ENCODE measurements around the gene FSTL1. TPM values are rescaled to one million over a fixed set of nuclear protein-coding genes. Genes with fewer than 3 reads are reported as not detected.

Gene FSTL1
- total RNA-seq, 5 donors from 2014 or later (not counting 1 experiment from before 2014, with no cell fraction given) = 0.76 to 5.1 (median 1.5) TPM

DNA sequence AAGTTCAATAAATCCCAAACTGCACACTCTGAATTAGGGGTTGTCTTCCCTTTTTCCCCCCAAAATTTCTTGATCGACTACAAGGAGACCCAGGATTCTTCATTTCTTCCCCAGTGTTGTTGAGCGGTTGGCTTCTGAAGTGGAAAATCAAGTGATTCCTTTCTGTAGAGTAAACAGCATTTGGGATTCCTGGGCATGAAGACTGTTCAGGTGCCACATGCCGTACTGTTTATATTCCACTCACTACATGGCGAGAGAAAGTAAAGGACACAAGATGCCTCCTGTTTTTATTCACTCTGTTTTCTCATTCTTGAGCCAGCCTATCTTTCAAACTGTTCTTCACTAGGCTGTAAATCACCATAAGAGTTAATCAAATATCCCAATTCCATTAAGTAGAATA, 12.6 kb downstream of the FSTL1 start:
- H3K9me3 Mint-ChIP-seq = no peaks in the 10 kb centered on the region
- H3K27me3 Mint-ChIP-seq = peaks cover 3 to 13% of the 10 kb centered on the region in 2 donors
- no peak overlapping the region for H3K4me3 ChIP-seq (ENCODE audit: control insufficient read depth in 1 of 2, extremely low read depth in 1 of 2, low read length in 1 of 2)
- no peak for DNase-seq
- no peak for ATAC-seq (replicated peaks in 1 of 4)
- H3K27ac Mint-ChIP-seq = no peak overlapping the region
- WGBS (ENCODE audit: insufficient coverage) = no CpG with 5 or more reads among the region's 4 CpGs
- H3K36me3 Mint-ChIP-seq = no peaks in the 10 kb centered on the region
- no peaks in the 10 kb centered on the region for H3K4me1 ChIP-seq (ENCODE audit: control insufficient read depth in 1 of 2, extremely low read depth in 1 of 2, insufficient read depth in 2 of 2, low read length in 2 of 2)
- no peak overlapping the region for H3K27ac ChIP-seq (ENCODE audit: low read length)
- no peaks in the 10 kb centered on the region for H3K4me1 Mint-ChIP-seq
- H3K4me3 Mint-ChIP-seq = no peak overlapping the region
- CTCF ChIA-PET = no interaction called here
- H3K9me3 ChIP-seq = no peaks in the 10 kb centered on the region
- POLR2A ChIA-PET = no interaction called here
- H3K36me3 ChIP-seq (ENCODE audit: control insufficient read depth in 2 of 2, extremely low read depth in 1 of 2, insufficient read depth in 1 of 2, low read length in 1 of 2) = no peaks in the 10 kb centered on the region
- H3K27me3 ChIP-seq (replicated peaks in 1 of 2; ENCODE audit: control insufficient read depth in 2 of 2, extremely low read depth in 1 of 2, insufficient read depth in 2 of 2, low read length in 1 of 2) = peaks cover 0 to 6% of the 10 kb centered on the region in 2 experiments

DNA sequence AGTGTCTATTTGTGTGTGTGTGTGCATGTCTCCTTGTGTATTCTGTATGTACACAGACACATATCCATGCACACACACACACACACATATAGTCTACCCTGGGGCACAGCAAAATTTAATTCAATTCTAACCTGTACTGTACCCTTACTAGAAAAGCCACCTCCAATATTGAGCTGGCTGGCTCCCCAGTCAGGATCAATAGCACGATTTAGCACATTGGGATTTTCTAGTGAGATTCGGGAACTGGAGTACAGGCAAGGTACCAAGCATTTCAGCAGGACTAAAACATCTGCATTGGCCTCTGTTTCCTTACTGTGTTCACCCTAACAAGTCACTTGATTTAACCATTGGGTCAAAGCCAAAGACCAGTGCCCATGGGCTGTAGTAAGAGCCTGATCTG, 13.2 kb downstream of the FSTL1 start:
- H3K36me3 ChIP-seq (ENCODE audit: control insufficient read depth in 2 of 2, extremely low read depth in 1 of 2, insufficient read depth in 1 of 2, low read length in 1 of 2) = no peaks in the 10 kb centered on the region
- Mint-ChIP-seq H3K4me3 (no peak overlapping the region), H3K9me3 (no peaks in the 10 kb centered on the region), H3K36me3 (no peaks in the 10 kb centered on the region), H3K27me3 (peaks cover 6 to 13% of the 10 kb centered on the region in 2 donors), H3K4me1 (no peaks in the 10 kb centered on the region), H3K27ac (no peak overlapping the region)
- POLR2A ChIA-PET = no interaction called here
- WGBS (ENCODE audit: insufficient coverage) = 80% methylated on average over 2 of the region's 2 CpGs
- no peaks in the 10 kb centered on the region for H3K9me3 ChIP-seq
- no peak overlapping the region for H3K27ac ChIP-seq (ENCODE audit: low read length)
- CTCF ChIA-PET = interaction anchor here in 1 of 2 donors (0.7 to 0.9 kb wide), 2 partner anchors 67 to 288 kb away, joined by 3 read pairs; no protein-coding TSS in a partner anchor
- ATAC-seq (replicated peaks in 1 of 4) = no peak
- DNase-seq = no peak
- H3K27me3 ChIP-seq (replicated peaks in 1 of 2; ENCODE audit: control insufficient read depth in 2 of 2, extremely low read depth in 1 of 2, insufficient read depth in 2 of 2, low read length in 1 of 2) = peaks cover 0 to 6% of the 10 kb centered on the region in 2 experiments
- no peak overlapping the region for H3K4me3 ChIP-seq (ENCODE audit: control insufficient read depth in 1 of 2, extremely low read depth in 1 of 2, low read length in 1 of 2)
- H3K4me1 ChIP-seq (ENCODE audit: control insufficient read depth in 1 of 2, extremely low read depth in 1 of 2, insufficient read depth in 2 of 2, low read length in 2 of 2) = no peaks in the 10 kb centered on the region

DNA sequence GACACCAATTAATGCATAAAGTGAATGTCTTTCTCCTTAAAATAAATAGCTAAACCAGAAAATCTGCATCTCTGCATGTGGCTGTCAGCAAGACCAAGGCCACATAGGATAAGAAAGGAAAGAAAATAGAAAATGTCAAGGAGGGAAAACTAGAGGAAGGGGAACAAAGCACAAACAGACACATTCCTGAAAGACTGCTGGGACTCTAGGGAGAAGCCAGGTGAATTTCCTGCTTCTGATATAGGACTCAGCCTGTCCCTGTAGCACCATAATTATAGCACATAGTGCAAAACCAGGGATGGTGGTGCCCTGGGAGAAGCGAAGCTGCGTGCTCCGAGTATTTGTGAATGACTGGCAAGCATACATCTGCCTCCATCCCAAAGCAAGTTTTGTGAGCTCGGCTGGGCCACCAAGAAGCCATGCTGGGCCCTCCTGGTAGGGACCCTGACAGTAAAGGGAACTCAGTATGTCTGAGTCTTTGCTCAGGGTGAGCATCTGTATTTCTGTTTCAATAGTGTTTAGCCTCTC, 14.2 kb downstream of the FSTL1 start:
- WGBS (ENCODE audit: insufficient coverage) = 78% methylated on average over 4 of the region's 4 CpGs
- H3K4me3 Mint-ChIP-seq = no peak overlapping the region
- Histone ChIP-seq H3K27ac (ENCODE audit: low read length) (no peak overlapping the region), H3K27me3 (replicated peaks in 1 of 2; ENCODE audit: control insufficient read depth in 2 of 2, extremely low read depth in 1 of 2, insufficient read depth in 2 of 2, low read length in 1 of 2) (peaks cover 0 to 6% of the 10 kb centered on the region in 2 experiments), H3K4me1 (ENCODE audit: control insufficient read depth in 1 of 2, extremely low read depth in 1 of 2, insufficient read depth in 2 of 2, low read length in 2 of 2) (no peaks in the 10 kb centered on the region), H3K36me3 (ENCODE audit: control insufficient read depth in 2 of 2, extremely low read depth in 1 of 2, insufficient read depth in 1 of 2, low read length in 1 of 2) (no peaks in the 10 kb centered on the region), H3K4me3 (ENCODE audit: control insufficient read depth in 1 of 2, extremely low read depth in 1 of 2, low read length in 1 of 2) (no peak overlapping the region), H3K9me3 (no peaks in the 10 kb centered on the region)
- no peaks in the 10 kb centered on the region for H3K4me1 Mint-ChIP-seq
- DNase-seq (no peak), ATAC-seq (replicated peaks in 1 of 4) (no peak)
- POLR2A ChIA-PET = interaction anchor here (0.6 to 0.7 kb wide), 2 partner anchors 9 to 122 kb away, joined by 4 to 9 read pairs; no protein-coding TSS in a partner anchor
- no peak overlapping the region for H3K27ac Mint-ChIP-seq
- no peaks in the 10 kb centered on the region for H3K9me3 Mint-ChIP-seq
- CTCF ChIA-PET = interaction anchor here in 1 of 2 donors (0.9 kb wide), 1 partner anchor 287 kb away, joined by 3 read pairs; no protein-coding TSS in a partner anchor
- H3K36me3 Mint-ChIP-seq = no peaks in the 10 kb centered on the region
- H3K27me3 Mint-ChIP-seq = peaks cover 7 to 10% of the 10 kb centered on the region in 2 donors

DNA sequence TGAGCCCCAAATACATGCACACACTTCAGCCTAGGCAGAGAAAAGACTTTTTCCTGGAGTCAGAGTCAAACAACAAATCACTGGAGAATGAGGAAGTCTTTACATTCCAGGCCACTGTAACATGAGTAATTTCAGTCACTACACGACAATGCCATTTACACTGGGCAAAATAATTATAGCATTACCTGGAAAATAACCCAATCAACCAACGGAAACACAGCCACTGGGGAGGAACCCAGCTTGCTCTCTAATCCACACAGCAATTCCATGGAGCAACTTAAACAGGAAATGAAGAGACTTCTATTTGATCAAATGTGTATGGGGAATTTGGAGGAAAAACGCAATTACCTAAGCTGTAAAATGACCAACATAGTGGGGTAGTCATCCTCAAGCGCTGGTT, 15.2 kb downstream of the FSTL1 start:
- peaks cover 0 to 9% of the 10 kb centered on the region in 2 experiments for H3K27me3 ChIP-seq (replicated peaks in 1 of 2; ENCODE audit: control insufficient read depth in 2 of 2, extremely low read depth in 1 of 2, insufficient read depth in 2 of 2, low read length in 1 of 2)
- H3K4me1 Mint-ChIP-seq = no peaks in the 10 kb centered on the region

DNA sequence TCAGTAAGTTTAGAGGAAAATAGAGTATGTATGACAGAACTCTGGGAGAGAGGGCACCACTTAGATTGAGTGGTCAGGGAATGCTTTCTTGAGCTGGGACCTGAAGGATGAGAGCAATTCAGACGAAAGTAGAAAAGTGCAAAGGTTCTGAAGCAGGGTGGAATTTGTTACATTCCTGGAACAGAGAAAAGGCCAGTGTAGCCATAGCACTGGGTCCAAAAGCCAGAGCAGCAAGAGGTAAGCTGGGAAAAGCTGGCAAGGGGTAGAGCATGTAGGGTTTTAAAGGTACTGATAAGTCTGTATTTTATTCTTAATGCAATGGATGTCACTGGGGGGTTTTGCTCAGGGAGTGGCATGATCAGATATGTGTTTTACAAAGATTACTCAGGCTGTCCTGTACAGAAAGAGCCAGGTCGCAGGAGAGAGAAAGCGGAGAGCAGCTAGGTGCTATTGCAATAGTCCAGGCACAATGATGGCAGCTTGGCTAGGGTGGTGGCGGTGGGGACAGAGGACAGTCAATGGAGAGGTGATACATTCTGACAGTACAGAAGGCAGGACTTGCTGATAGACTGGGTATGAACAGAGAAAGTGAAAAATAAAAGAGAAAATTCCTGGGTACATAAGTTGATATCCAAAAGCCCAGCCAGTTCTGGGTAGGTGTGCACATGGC, 17.0 kb downstream of the FSTL1 start:
- 93% methylated on average over 4 of the region's 4 CpGs for WGBS (ENCODE audit: insufficient coverage)
- Mint-ChIP-seq H3K27me3 (peaks cover 10 to 12% of the 10 kb centered on the region in 2 donors), H3K9me3 (no peaks in the 10 kb centered on the region), H3K27ac (no peak overlapping the region), H3K36me3 (no peaks in the 10 kb centered on the region), H3K4me1 (no peaks in the 10 kb centered on the region), H3K4me3 (no peak overlapping the region)
- Histone ChIP-seq H3K9me3 (no peaks in the 10 kb centered on the region), H3K4me1 (ENCODE audit: control insufficient read depth in 1 of 2, extremely low read depth in 1 of 2, insufficient read depth in 2 of 2, low read length in 2 of 2) (no peaks in the 10 kb centered on the region), H3K27me3 (replicated peaks in 1 of 2; ENCODE audit: control insufficient read depth in 2 of 2, extremely low read depth in 1 of 2, insufficient read depth in 2 of 2, low read length in 1 of 2) (peaks cover 0 to 6% of the 10 kb centered on the region in 2 experiments), H3K36me3 (ENCODE audit: control insufficient read depth in 2 of 2, extremely low read depth in 1 of 2, insufficient read depth in 1 of 2, low read length in 1 of 2) (no peaks in the 10 kb centered on the region), H3K27ac (ENCODE audit: low read length) (no peak overlapping the region), H3K4me3 (ENCODE audit: control insufficient read depth in 1 of 2, extremely low read depth in 1 of 2, low read length in 1 of 2) (no peak overlapping the region)
- ATAC-seq (replicated peaks in 1 of 4) (no peak), DNase-seq (no peak)
- POLR2A ChIA-PET = no interaction called here
- CTCF ChIA-PET = interaction anchor here in 1 of 2 donors (0.5 kb wide), 1 partner anchor 991 kb away, joined by 6 read pairs; no protein-coding TSS in a partner anchor

More for the DNA sequence above, 15.2 kb downstream of the FSTL1 start:
- H3K27ac Mint-ChIP-seq = no peak overlapping the region
- Histone ChIP-seq H3K4me3 (ENCODE audit: control insufficient read depth in 1 of 2, extremely low read depth in 1 of 2, low read length in 1 of 2) (no peak overlapping the region), H3K27ac (ENCODE audit: low read length) (no peak overlapping the region), H3K36me3 (ENCODE audit: control insufficient read depth in 2 of 2, extremely low read depth in 1 of 2, insufficient read depth in 1 of 2, low read length in 1 of 2) (no peaks in the 10 kb centered on the region), H3K9me3 (no peaks in the 10 kb centered on the region), H3K4me1 (ENCODE audit: control insufficient read depth in 1 of 2, extremely low read depth in 1 of 2, insufficient read depth in 2 of 2, low read length in 2 of 2) (no peaks in the 10 kb centered on the region)
- no peak overlapping the region for H3K4me3 Mint-ChIP-seq
- H3K27me3 Mint-ChIP-seq = peaks cover 7 to 10% of the 10 kb centered on the region in 2 donors
- no CpG with 5 or more reads among the region's 4 CpGs for WGBS (ENCODE audit: insufficient coverage)
- H3K9me3 Mint-ChIP-seq = no peaks in the 10 kb centered on the region
- ATAC-seq (replicated peaks in 1 of 4) = no peak
- DNase-seq = no peak
- ChIA-PET POLR2A (interaction anchor here in 1 of 2 donors (0.7 kb wide), 1 partner anchor 123 kb away, joined by 9 read pairs; no protein-coding TSS in a partner anchor), CTCF (no interaction called here)
- H3K36me3 Mint-ChIP-seq = no peaks in the 10 kb centered on the region

DNA sequence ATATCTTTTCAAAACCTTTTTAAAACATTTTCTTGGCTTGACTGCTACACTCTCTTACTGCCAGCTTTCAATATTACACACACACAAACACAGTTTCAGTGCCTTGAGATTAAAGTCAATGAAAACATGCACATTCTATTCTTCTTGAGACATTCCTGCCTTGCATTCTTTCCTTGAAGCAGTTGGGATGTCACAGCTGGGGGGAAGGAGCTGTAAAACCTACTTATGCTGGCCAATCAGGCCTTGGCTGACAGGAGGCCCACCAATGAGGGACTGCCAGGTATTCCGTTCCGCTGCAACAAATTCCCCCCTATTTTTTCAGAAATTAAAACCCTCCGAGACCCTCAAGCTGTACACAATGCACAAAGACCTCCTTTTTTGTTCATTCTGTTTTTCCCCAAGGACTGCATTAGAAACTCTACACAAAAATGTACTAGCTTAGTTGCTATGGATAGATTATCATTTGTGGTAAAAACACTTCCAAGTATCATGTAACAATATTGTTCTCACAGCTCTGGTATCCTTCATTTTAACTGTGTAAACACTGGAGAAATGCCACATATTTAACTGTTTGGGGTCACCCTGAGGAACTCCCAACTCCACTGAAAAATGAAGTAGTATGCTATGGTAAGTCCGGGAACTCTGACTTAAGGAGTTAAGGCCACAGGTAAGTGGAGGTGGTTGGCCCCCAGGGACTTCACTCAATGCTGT, 18.5 kb downstream of the FSTL1 start:
- H3K27me3 Mint-ChIP-seq = peaks cover 13 to 17% of the 10 kb centered on the region in 2 donors
- no peak for ATAC-seq (replicated peaks in 1 of 4)
- POLR2A ChIA-PET = interaction anchor here in 1 of 2 donors (0.5 kb wide), 1 partner anchor 168 kb away, joined by 5 read pairs; no protein-coding TSS in a partner anchor

More for the DNA sequence above, 18.5 kb downstream of the FSTL1 start:
- Mint-ChIP-seq H3K36me3 (no peaks in the 10 kb centered on the region), H3K4me3 (no peak overlapping the region), H3K9me3 (no peaks in the 10 kb centered on the region), H3K27ac (no peak overlapping the region), H3K4me1 (no peaks in the 10 kb centered on the region)
- Histone ChIP-seq H3K4me3 (ENCODE audit: control insufficient read depth in 1 of 2, extremely low read depth in 1 of 2, low read length in 1 of 2) (no peak overlapping the region), H3K27me3 (replicated peaks in 1 of 2; ENCODE audit: control insufficient read depth in 2 of 2, extremely low read depth in 1 of 2, insufficient read depth in 2 of 2, low read length in 1 of 2) (peaks cover 0 to 8% of the 10 kb centered on the region in 2 experiments), H3K4me1 (ENCODE audit: control insufficient read depth in 1 of 2, extremely low read depth in 1 of 2, insufficient read depth in 2 of 2, low read length in 2 of 2) (no peaks in the 10 kb centered on the region), H3K9me3 (no peaks in the 10 kb centered on the region), H3K27ac (ENCODE audit: low read length) (no peak overlapping the region), H3K36me3 (ENCODE audit: control insufficient read depth in 2 of 2, extremely low read depth in 1 of 2, insufficient read depth in 1 of 2, low read length in 1 of 2) (no peaks in the 10 kb centered on the region)
- WGBS (ENCODE audit: insufficient coverage) = 100% methylated on average over 1 of the region's 4 CpGs
- DNase-seq = no peak
- CTCF ChIA-PET = interaction anchor here in 1 of 2 donors (1.4 kb wide), 1 partner anchor 15 kb away, joined by 3 read pairs; no protein-coding TSS in a partner anchor

All from T-cell (primary cell).